ENCODE data around the gene EFCAB7. TPM values are rescaled to one million over a fixed set of nuclear protein-coding genes. Genes with fewer than 3 reads are reported as not detected.

The EFCAB7 gene
- total RNA-seq, 2 experiments from 2014 or later, result 5.7 to 8.9 TPM

DNA sequence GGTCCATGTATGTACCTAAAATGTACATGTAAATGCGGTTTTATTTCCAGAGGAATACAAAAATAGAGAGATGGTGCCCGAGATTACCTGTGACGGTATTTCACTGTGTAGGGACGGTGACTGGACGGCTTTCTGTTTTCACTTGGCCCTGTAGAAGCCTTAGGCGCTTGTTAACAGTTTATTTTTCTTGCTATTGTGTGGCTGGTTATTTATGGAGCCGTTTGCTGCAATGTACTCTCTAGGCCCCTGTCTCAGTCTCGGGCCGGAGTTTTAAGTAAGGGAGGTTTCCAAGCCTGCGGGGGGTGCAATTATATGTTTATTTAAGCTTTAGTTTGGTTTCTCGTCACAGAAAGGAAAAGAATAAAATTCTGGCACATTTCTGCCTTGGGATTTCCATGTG, 413 bp downstream of the EFCAB7 start:
- no peaks in the 10 kb centered on the region for H3K9me3 Mint-ChIP-seq
- peak overlapping the region; percentile 91 for H3K4me3 Mint-ChIP-seq
- peaks cover 36% of the 10 kb centered on the region for H3K36me3 Mint-ChIP-seq (ENCODE audit: low read depth)
- peak overlapping the region; percentile 79 for H3K4me3 ChIP-seq (ENCODE audit: low read length)
- DNase-seq (no peak), ATAC-seq (ENCODE audit: poor library complexity) (peak; percentile 14)
- no peaks in the 10 kb centered on the region for H3K27me3 Mint-ChIP-seq
- H3K27me3 ChIP-seq (ENCODE audit: control insufficient read depth in 1 of 2, insufficient read depth in 2 of 2, low read length in 2 of 2), result no peaks in the 10 kb centered on the region
- intact Hi-C loops (cut with DNase I, micrococcal nuclease), result loop anchor here in 1 of 2 experiments (1.0 to 10.0 kb wide), 4 partner anchors 71 to 1089 kb away; partner anchors contain the start of genes ALG6 and USP1
- TF ChIP-seq CTCF (IDR thresholded peaks at IDR 0.05), result no peak
- peak overlapping the region; percentile 68 to 86 for H3K27ac ChIP-seq (ENCODE audit: low read depth in 1 of 2, low read length in 2 of 2)
- ChIA-PET CTCF (no interaction called here), POLR2A (interaction anchor here (0.7 to 1.5 kb wide), 3 partner anchors 26 to 128 kb away, joined by 3 to 5 read pairs (median 4); partner anchors contain the start of gene PGM1)
- H3K4me1 Mint-ChIP-seq (ENCODE audit: low read depth), result peaks cover 47% of the 10 kb centered on the region
- no peaks in the 10 kb centered on the region for H3K36me3 ChIP-seq (ENCODE audit: insufficient read depth, low read length)
- H3K4me1 ChIP-seq (ENCODE audit: insufficient read depth, low read length), result peaks cover 13% of the 10 kb centered on the region
- no peaks in the 10 kb centered on the region for H3K9me3 ChIP-seq (ENCODE audit: control insufficient read depth in 1 of 2, insufficient read depth in 1 of 2, low read length in 2 of 2)
- H3K27ac Mint-ChIP-seq, result peak overlapping the region; percentile 95

DNA sequence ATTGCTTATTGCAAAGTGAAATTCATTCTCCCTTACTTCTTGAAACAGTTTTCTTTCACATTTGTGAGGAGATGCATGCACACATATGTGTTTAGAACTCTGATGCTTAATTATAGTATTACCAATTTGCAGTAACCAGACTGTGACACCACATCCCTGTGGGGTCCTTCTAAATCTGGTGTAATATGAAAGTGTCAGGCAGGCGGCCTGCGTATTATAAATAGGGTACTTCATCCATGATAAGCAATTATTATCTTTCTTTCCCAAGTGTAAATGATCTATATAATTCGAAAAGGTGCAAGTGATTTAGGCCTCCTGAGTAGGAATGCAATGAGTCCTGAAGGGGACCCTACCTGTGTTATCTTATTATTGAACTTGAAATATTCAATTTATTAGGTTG, 876 bp downstream of the EFCAB7 start:
- peak overlapping the region; percentile 95 for H3K27ac Mint-ChIP-seq
- H3K36me3 Mint-ChIP-seq (ENCODE audit: low read depth), result peaks cover 36% of the 10 kb centered on the region
- no peaks in the 10 kb centered on the region for H3K27me3 Mint-ChIP-seq
- ChIA-PET POLR2A (interaction anchor here (1.5 kb wide), 1 partner anchor 127 kb away, joined by 4 read pairs; no protein-coding TSS in a partner anchor), CTCF (no interaction called here)
- H3K9me3 Mint-ChIP-seq, result no peaks in the 10 kb centered on the region
- Histone ChIP-seq H3K9me3 (ENCODE audit: control insufficient read depth in 1 of 2, insufficient read depth in 1 of 2, low read length in 2 of 2) (no peaks in the 10 kb centered on the region), H3K27ac (ENCODE audit: low read depth in 1 of 2, low read length in 2 of 2) (peak overlapping the region in 1 of 2 donors; percentile 86), H3K4me1 (ENCODE audit: insufficient read depth, low read length) (peaks cover 13% of the 10 kb centered on the region), H3K27me3 (ENCODE audit: control insufficient read depth in 1 of 2, insufficient read depth in 2 of 2, low read length in 2 of 2) (no peaks in the 10 kb centered on the region), H3K4me3 (ENCODE audit: low read length) (peak overlapping the region; percentile 79), H3K36me3 (ENCODE audit: insufficient read depth, low read length) (no peaks in the 10 kb centered on the region)
- H3K4me3 Mint-ChIP-seq, result peak overlapping the region; percentile 91
- TF ChIP-seq CTCF (IDR thresholded peaks at IDR 0.05), result no peak
- no peak for DNase-seq
- no peak for ATAC-seq (ENCODE audit: poor library complexity)
- H3K4me1 Mint-ChIP-seq (ENCODE audit: low read depth), result peaks cover 47% of the 10 kb centered on the region
- intact Hi-C loops (cut with DNase I, micrococcal nuclease), result loop anchor here in 1 of 2 experiments (2.0 to 10.0 kb wide), 3 partner anchors 71 to 1089 kb away; partner anchors contain the start of gene USP1

DNA sequence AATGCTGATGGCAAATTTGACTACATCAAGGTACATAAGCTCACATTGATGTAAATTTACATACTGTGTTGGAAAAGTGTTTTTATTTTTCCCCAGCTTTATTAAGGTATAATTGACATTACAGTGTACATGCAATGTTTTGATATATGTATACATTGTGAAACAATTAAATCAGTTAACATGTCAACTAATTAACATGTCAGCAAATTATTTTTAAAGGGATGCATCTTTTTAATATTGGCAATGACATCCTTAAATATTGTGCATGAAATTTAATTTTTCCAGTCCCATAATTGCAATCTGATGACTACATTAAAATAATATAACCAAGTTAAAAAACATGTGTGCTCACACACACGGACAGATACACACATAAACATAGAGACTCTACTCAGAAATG, 9.4 kb downstream of the EFCAB7 start:
- H3K27me3 ChIP-seq (ENCODE audit: control insufficient read depth in 1 of 2, insufficient read depth in 2 of 2, low read length in 2 of 2), result no peaks in the 10 kb centered on the region
- H3K4me3 ChIP-seq (ENCODE audit: low read length), result no peak overlapping the region
- no peak overlapping the region for H3K4me3 Mint-ChIP-seq
- ATAC-seq (ENCODE audit: poor library complexity) (no peak), DNase-seq (no peak)
- intact Hi-C loops (cut with DNase I, micrococcal nuclease), result no loop called here
- ChIA-PET CTCF (no interaction called here), POLR2A (no interaction called here)
- no peaks in the 10 kb centered on the region for H3K4me1 Mint-ChIP-seq (ENCODE audit: low read depth)
- H3K27me3 Mint-ChIP-seq, result no peaks in the 10 kb centered on the region
- H3K36me3 Mint-ChIP-seq (ENCODE audit: low read depth), result peaks cover 37% of the 10 kb centered on the region
- no peak overlapping the region for H3K27ac ChIP-seq (ENCODE audit: low read depth in 1 of 2, low read length in 2 of 2)
- H3K9me3 Mint-ChIP-seq, result no peaks in the 10 kb centered on the region
- H3K9me3 ChIP-seq (ENCODE audit: control insufficient read depth in 1 of 2, insufficient read depth in 1 of 2, low read length in 2 of 2), result no peaks in the 10 kb centered on the region
- no peak for TF ChIP-seq CTCF (IDR thresholded peaks at IDR 0.05)
- no peaks in the 10 kb centered on the region for H3K4me1 ChIP-seq (ENCODE audit: insufficient read depth, low read length)
- H3K27ac Mint-ChIP-seq, result no peak overlapping the region
- no peaks in the 10 kb centered on the region for H3K36me3 ChIP-seq (ENCODE audit: insufficient read depth, low read length)

Measured in CD4-positive, alpha-beta T cell (primary cell).